ENCODE data around the gene RD3L. TPM values are rescaled to one million over a fixed set of nuclear protein-coding genes. Genes with fewer than 3 reads are reported as not detected.
"Not testable (repeated sequence)": the region's sequence is repeated elsewhere in the genome, so short reads cannot be mapped to it uniquely, and the experiment has no call there.

RD3L gene
- polyA plus RNA-seq, 1 experiment: not detected

- CTCF ChIA-PET: interaction anchor here (1.4 kb wide), 1 partner anchor 14 kb away, joined by 4 read pairs; the partner anchor contains the start of gene RD3L
- Histone ChIP-seq H3K27me3 (ENCODE audit: control insufficient read depth, insufficient read depth, low read length) (peaks cover 1% of the 10 kb centered on the region; the same call in 1 of the 2 replicates), H3K4me3 (ENCODE audit: low read depth, low read length) (peak within 1 kb of the TSS; percentile 27; the same call in 1 of the 2 replicates), H3K36me3 (ENCODE audit: control insufficient read depth, insufficient read depth, low read length) (no peaks in the 10 kb centered on the region)
- DNase-seq (ENCODE audit: low read depth): no peak
- no peak for TF ChIP-seq CTCF (IDR thresholded peaks at IDR 0.05; ENCODE audit: insufficient read depth, low read depth, low read length)
- POLR2A ChIA-PET: no interaction called here
These were observed 14.1 kb downstream of the RD3L start, which contains the start of gene TDRD9 for GRCh38 chr14:103928011-103928890. Gene TDRD9, plus strand, starts transcription at chr14:103928456. Its CDS starts 54 bp downstream, at chr14:103928510.

GRCh38 chr14:103927566-103927965 lies 14.8 kb downstream of the RD3L start:
- CTCF ChIA-PET: no interaction called here
- TF ChIP-seq CTCF (IDR thresholded peaks at IDR 0.05; ENCODE audit: insufficient read depth, low read depth, low read length): no peak
- H3K36me3 ChIP-seq (ENCODE audit: control insufficient read depth, insufficient read depth, low read length): no peaks in the 10 kb centered on the region
- DNase-seq (ENCODE audit: low read depth): no peak
- H3K27me3 ChIP-seq (ENCODE audit: control insufficient read depth, insufficient read depth, low read length): peaks cover 1% of the 10 kb centered on the region; the same call in 1 of the 2 replicates
- H3K4me3 ChIP-seq (ENCODE audit: low read depth, low read length): no peak overlapping the region
- POLR2A ChIA-PET: no interaction called here

- TF ChIP-seq CTCF (IDR thresholded peaks at IDR 0.05; ENCODE audit: insufficient read depth, low read depth, low read length): no peak
- ChIA-PET CTCF (no interaction called here), POLR2A (no interaction called here)
These were observed 17.0 kb downstream of the RD3L start for GRCh38 chr14:103925316-103925715.

GRCh38 chr14:103923863-103924262 lies 18.5 kb downstream of the RD3L start:
- POLR2A ChIA-PET: no interaction called here
- CTCF ChIA-PET: interaction anchor here (0.6 to 0.9 kb wide), 2 partner anchors 13 to 16 kb away, joined by 3 read pairs; no protein-coding TSS in a partner anchor
- TF ChIP-seq CTCF (IDR thresholded peaks at IDR 0.05; ENCODE audit: insufficient read depth, low read depth, low read length): no peak
- H3K27me3 ChIP-seq (ENCODE audit: control insufficient read depth, insufficient read depth, low read length): peaks cover 1% of the 10 kb centered on the region; the same call in 1 of the 2 replicates
- H3K4me3 ChIP-seq (ENCODE audit: low read depth, low read length): no peak overlapping the region
- DNase-seq (ENCODE audit: low read depth): no peak
- H3K36me3 ChIP-seq (ENCODE audit: control insufficient read depth, insufficient read depth, low read length): no peaks in the 10 kb centered on the region

More at GRCh38 chr14:103925316-103925715, 17.0 kb downstream of the RD3L start:
- Histone ChIP-seq H3K4me3 (ENCODE audit: low read depth, low read length) (no peak overlapping the region), H3K36me3 (ENCODE audit: control insufficient read depth, insufficient read depth, low read length) (no peaks in the 10 kb centered on the region), H3K27me3 (ENCODE audit: control insufficient read depth, insufficient read depth, low read length) (peaks cover 1% of the 10 kb centered on the region; the same call in 1 of the 2 replicates)
- no peak for DNase-seq (ENCODE audit: low read depth)

GRCh38 chr14:103921855-103922200 lies 20.5 kb downstream of the RD3L start:
- H3K27me3 ChIP-seq (ENCODE audit: control insufficient read depth, insufficient read depth, low read length); H3K36me3 ChIP-seq (ENCODE audit: control insufficient read depth, insufficient read depth, low read length); H3K4me3 ChIP-seq (ENCODE audit: low read depth, low read length); DNase-seq (ENCODE audit: low read depth); POLR2A ChIA-PET: not testable (repeated sequence)
- CTCF ChIA-PET: interaction anchor here (0.5 to 4.3 kb wide), 8 partner anchors 11 to 327 kb away, joined by 3 to 26 read pairs (median 4); partner anchors contain the start of gene RD3L

Measured in BJ (cell line).